Neural cell (in vitro differentiated cells): Measurements from ENCODE around the gene SNX27. TPM values are rescaled to one million over a fixed set of nuclear protein-coding genes. Genes with fewer than 3 reads are reported as not detected.

Experiments used
- H2AFZ ChIP-seq: fragments of 200-600, 300-800 bp; sonication (generic), shearing (Covaris generic); 2 replicates; pipeline ENCODE4 v1.6.0; 2014; ENCODE audit warnings: low read depth, mild to moderate bottlenecking, antibody characterized with exemption, low read length, moderate library complexity
- H3F3A ChIP-seq: fragments of 200-600 bp; shearing (Covaris generic); 2 replicates; pipeline ENCODE4 v1.6.1; 2016; ENCODE audit warnings: mild to moderate bottlenecking, moderate library complexity, mixed read lengths, antibody characterized with exemption, low read length; ENCODE audit not compliant: insufficient read depth, poor library complexity, severe bottlenecking
- H3K27ac ChIP-seq: fragments of 200-600, 300-800 bp; sonication (generic), shearing (Covaris generic); 2 replicates; pipeline ENCODE4 v1.5.1; 2014; ENCODE audit warnings: mild to moderate bottlenecking, low read length, moderate library complexity
- H3K27me3 ChIP-seq: fragments of 300-800, 200-600 bp; sonication (generic), shearing (Covaris generic); 2 replicates; pipeline ENCODE4 v1.6.0; 2014; ENCODE audit warnings: mild to moderate bottlenecking, low read depth, low read length, moderate library complexity; ENCODE audit not compliant: insufficient read depth
- H3K36me3 ChIP-seq: fragments of 300-800, 200-600 bp; sonication (generic), shearing (Covaris generic); 2 replicates; pipeline ENCODE4 v1.5.1; 2014; ENCODE audit warnings: mild to moderate bottlenecking, antibody characterized with exemption, low read length, moderate library complexity; ENCODE audit not compliant: insufficient read depth
- H3K4me2 ChIP-seq: fragments of 300-800, 200-600 bp; sonication (generic), shearing (Covaris generic); 2 replicates; pipeline ENCODE4 v1.6.0; 2014; ENCODE audit warnings: mild to moderate bottlenecking, low read length
- H3K4me3 ChIP-seq: fragments of 300-800, 200-600 bp; sonication (generic), shearing (Covaris generic); 2 replicates; pipeline ENCODE4 v1.5.1; 2014; ENCODE audit warnings: mild to moderate bottlenecking, low read length, moderate library complexity
- H3K79me2 ChIP-seq: fragments of 200-600 bp; shearing (Covaris generic); replicated peaks from 2 replicates; pipeline ENCODE4 v1.6.0; 2014; ENCODE audit warnings: mild to moderate bottlenecking, low read length, moderate library complexity; ENCODE audit not compliant: insufficient read depth
- H3K9ac ChIP-seq: fragments of 300-800, 200-600 bp; sonication (generic), shearing (Covaris generic); 2 replicates; pipeline ENCODE4 v1.6.1; 2016; ENCODE audit warnings: mild to moderate bottlenecking, low read length, mixed read lengths
- H3K9me2 ChIP-seq: fragments of 200-600 bp; shearing (Covaris generic); 2 replicates; pipeline ENCODE4 v1.6.1; 2016; ENCODE audit warnings: mild to moderate bottlenecking, low read length, mixed read lengths; ENCODE audit not compliant: insufficient read depth
- H3K9me3 ChIP-seq: fragments of 200-600, 300-800 bp; sonication (generic), shearing (Covaris generic); 2 replicates; pipeline ENCODE4 v1.6.1; 2016; ENCODE audit warnings: mild to moderate bottlenecking, mixed run types, low read length, moderate library complexity, mixed read lengths
- H4K20me1 ChIP-seq: fragments of 200-600 bp; shearing (Covaris generic); 2 replicates; pipeline ENCODE4 v1.6.1; 2016; ENCODE audit warnings: mild to moderate bottlenecking, mixed run types; ENCODE audit not compliant: insufficient read depth
- CTCF ChIP-seq: fragments of 450-650 bp; IDR thresholded peaks from 2 replicates; pipeline ENCODE4 v1.5.1; 2014; ENCODE audit warnings: antibody characterized with exemption, mild to moderate bottlenecking, moderate library complexity; ENCODE audit not compliant: poor library complexity, severe bottlenecking
- EP300 ChIP-seq: fragments of 450-650 bp; conservative IDR thresholded peaks from 2 replicates; pipeline ENCODE4 v1.6.1; 2014; ENCODE audit warnings: antibody characterized with exemption, mild to moderate bottlenecking, moderate library complexity; ENCODE audit not compliant: poor library complexity, severe bottlenecking
- EZH2 ChIP-seq: fragments of 200-600, 300-800 bp; shearing (Covaris generic), sonication (generic); IDR thresholded peaks from 2 replicates; pipeline ENCODE4 v1.6.1; 2014; ENCODE audit warnings: antibody characterized with exemption, low read length, borderline replicate concordance, mild to moderate bottlenecking; ENCODE audit not compliant: insufficient read depth, poor library complexity, severe bottlenecking
- MXI1 ChIP-seq: fragments of 450-650 bp; conservative IDR thresholded peaks from 2 replicates; pipeline ENCODE4 v1.6.1; 2014; ENCODE audit warnings: antibody characterized with exemption, mild to moderate bottlenecking; ENCODE audit not compliant: poor library complexity, severe bottlenecking
- POLR2AphosphoS5 ChIP-seq: IDR thresholded peaks from 2 replicates; pipeline ENCODE4 v1.6.1; 2012
- RAD21 ChIP-seq: fragments of 450-650 bp; conservative IDR thresholded peaks from 2 replicates; pipeline ENCODE4 v1.6.1; 2014; ENCODE audit warnings: antibody characterized with exemption, mild to moderate bottlenecking, moderate library complexity
- REST ChIP-seq: IDR thresholded peaks from 2 replicates; pipeline ENCODE4 v1.6.1; 2012; ENCODE audit warnings: borderline replicate concordance
- SMC3 ChIP-seq: fragments of 450-650 bp; conservative IDR thresholded peaks from 2 replicates; pipeline ENCODE4 v1.6.1; 2014; ENCODE audit warnings: antibody characterized with exemption, mild to moderate bottlenecking, moderate library complexity; ENCODE audit not compliant: poor library complexity
- TAF1 ChIP-seq: IDR thresholded peaks from 2 replicates; pipeline ENCODE4 v1.6.1; 2012; ENCODE audit warnings: low read depth
- polyA plus RNA-seq: library from polyadenylated mRNA; depleted of rRNA; stranded (reverse); fragments of >200 nt; gene quantifications from 2 replicates; pipeline ENCODE4 v1.2.3, GENCODE V29; 2014

SNX27 gene
- polyA plus RNA-seq, 1 donor from 2014 or later = 30.2 TPM

- no peak overlapping the region for H3K9ac ChIP-seq
- no peaks in the 10 kb centered on the region for H4K20me1 ChIP-seq
- H3K36me3 ChIP-seq = no peaks in the 10 kb centered on the region
Measured at GRCh38 chr1:151618003-151618402, 6.2 kb downstream of the SNX27 start.

GRCh38 chr1:151618470-151618869, 6.6 kb downstream of the SNX27 start:
- Histone ChIP-seq H3K9me2 (no peaks in the 10 kb centered on the region), H3K36me3 (no peaks in the 10 kb centered on the region), H3F3A (no peaks in the 10 kb centered on the region), H3K9ac (no peak overlapping the region), H3K4me2 (no peak overlapping the region), H3K79me2 (peaks cover 85% of the 10 kb centered on the region), H3K9me3 (no peaks in the 10 kb centered on the region), H4K20me1 (no peaks in the 10 kb centered on the region), H3K4me3 (no peak overlapping the region), H3K27me3 (no peaks in the 10 kb centered on the region), H2AFZ (no peak overlapping the region), H3K27ac (no peak overlapping the region)
- no peak for TF ChIP-seq SMC3
- no peak for TF ChIP-seq MXI1
- TF ChIP-seq EP300 = no peak
- TF ChIP-seq RAD21 = no peak
- no peak for TF ChIP-seq REST
- no peak for TF ChIP-seq POLR2AphosphoS5
- TF ChIP-seq TAF1 = no peak
- TF ChIP-seq CTCF = no peak

More at GRCh38 chr1:151618003-151618402, 6.2 kb downstream of the SNX27 start:
- Histone ChIP-seq H2AFZ (no peak overlapping the region), H3K27me3 (no peaks in the 10 kb centered on the region), H3F3A (no peaks in the 10 kb centered on the region), H3K4me3 (no peak overlapping the region), H3K79me2 (peaks cover 81% of the 10 kb centered on the region), H3K9me2 (no peaks in the 10 kb centered on the region), H3K9me3 (no peaks in the 10 kb centered on the region), H3K27ac (no peak overlapping the region), H3K4me2 (no peak overlapping the region)
- no peak for TF ChIP-seq EP300
- TF ChIP-seq CTCF = no peak
- TF ChIP-seq SMC3 = no peak
- TF ChIP-seq POLR2AphosphoS5 = no peak
- TF ChIP-seq REST = no peak
- no peak for TF ChIP-seq TAF1
- no peak for TF ChIP-seq EZH2
